Neutrophil (primary cell): ENCODE measurements around the gene SBNO2.
A peak's percentile ranks its signal among the peaks of the same experiment; 100 is the strongest.

ENCODE experiments used
- H3K27ac ChIP-seq: fragments of 200-600 bp; sonication (generic); 2 replicates; pipeline ENCODE4 v1.5.1; 2016; ENCODE audit warnings: mild to moderate bottlenecking, moderate library complexity
- H3K27me3 ChIP-seq: fragments of 200-600 bp; sonication (generic); 2 replicates; pipeline ENCODE4 v1.6.0; 2016; ENCODE audit warnings: mild to moderate bottlenecking
- H3K36me3 ChIP-seq: fragments of 200-600 bp; sonication (generic); 2 replicates; pipeline ENCODE4 v1.5.1; 2017
- H3K4me1 ChIP-seq, 2 experiments: fragments of 200-600 bp in 1 of 2; sonication (generic) in 1 of 2; 1 replicate in 1 of 2; 2 replicates in 1 of 2; pipeline versions ENCODE4 v1.5.1 to v1.6.1; 2013 to 2016; ENCODE audit warnings: low read depth in 1 of 2, low read length in 1 of 2, mild to moderate bottlenecking in 1 of 2, moderate library complexity in 1 of 2; ENCODE audit not compliant: control insufficient read depth in 1 of 2, insufficient read depth in 1 of 2
- H3K4me3 ChIP-seq, 2 experiments: fragments of 200-600 bp in 1 of 2; sonication (generic) in 1 of 2; 1 replicate in 1 of 2; 2 replicates in 1 of 2; pipeline ENCODE4 v1.5.1; 2013 to 2016; ENCODE audit warnings: low read depth in 1 of 2, low read length in 1 of 2, mild to moderate bottlenecking in 1 of 2, moderate library complexity in 1 of 2
- H3K9me3 ChIP-seq: fragments of 200-600 bp; sonication (generic); 2 replicates; pipeline ENCODE4 v1.5.1; 2016
- CTCF ChIP-seq: fragments of 200-600 bp; sonication (generic); IDR thresholded peaks from 2 replicates; pipeline ENCODE4 v1.5.1; 2016; ENCODE audit warnings: antibody characterized with exemption

The SBNO2 gene

GRCh38 chr19:1189419-1189818 lies 15.4 kb upstream of the SBNO2 start:
- no peak for TF ChIP-seq CTCF
- H3K9me3 ChIP-seq: no peaks in the 10 kb centered on the region
- H3K4me1 ChIP-seq: peaks cover 3 to 4% of the 10 kb centered on the region in 2 experiments
- H3K36me3 ChIP-seq: no peaks in the 10 kb centered on the region
- H3K27ac ChIP-seq: no peak overlapping the region
- no peak overlapping the region for H3K4me3 ChIP-seq
- no peaks in the 10 kb centered on the region for H3K27me3 ChIP-seq

- no peaks in the 10 kb centered on the region for H3K27me3 ChIP-seq
- no peak overlapping the region for H3K4me3 ChIP-seq
- no peaks in the 10 kb centered on the region for H3K36me3 ChIP-seq
- H3K27ac ChIP-seq: no peak overlapping the region
- TF ChIP-seq CTCF: no peak
- H3K4me1 ChIP-seq: peaks cover 27% of the 10 kb centered on the region in 2 experiments
- no peaks in the 10 kb centered on the region for H3K9me3 ChIP-seq
These were observed 9.6 kb upstream of the SBNO2 start for GRCh38 chr19:1183543-1184172.

- no peaks in the 10 kb centered on the region for H3K36me3 ChIP-seq
- H3K9me3 ChIP-seq: no peaks in the 10 kb centered on the region
- H3K4me1 ChIP-seq: peaks cover 30 to 32% of the 10 kb centered on the region in 2 experiments
- no peak overlapping the region for H3K4me3 ChIP-seq
- no peak overlapping the region for H3K27ac ChIP-seq
- H3K27me3 ChIP-seq: no peaks in the 10 kb centered on the region
- no peak for TF ChIP-seq CTCF
These were observed 8.7 kb upstream of the SBNO2 start for GRCh38 chr19:1182727-1183126.

GRCh38 chr19:1182068-1182467 lies 8.0 kb upstream of the SBNO2 start:
- TF ChIP-seq CTCF: no peak
- peak overlapping the region; percentile 96 for H3K27ac ChIP-seq
- H3K4me1 ChIP-seq: peaks cover 36 to 38% of the 10 kb centered on the region in 2 experiments

GRCh38 chr19:1181606-1182005 lies 7.5 kb upstream of the SBNO2 start:
- H3K4me3 ChIP-seq: no peak overlapping the region
- H3K27ac ChIP-seq: peak overlapping the region; percentile 96
- H3K27me3 ChIP-seq: no peaks in the 10 kb centered on the region
- peaks cover 40 to 41% of the 10 kb centered on the region in 2 experiments for H3K4me1 ChIP-seq
- no peaks in the 10 kb centered on the region for H3K36me3 ChIP-seq
- TF ChIP-seq CTCF: no peak
- no peaks in the 10 kb centered on the region for H3K9me3 ChIP-seq

More at GRCh38 chr19:1182068-1182467, 8.0 kb upstream of the SBNO2 start:
- Histone ChIP-seq H3K27me3 (no peaks in the 10 kb centered on the region), H3K9me3 (no peaks in the 10 kb centered on the region), H3K4me3 (no peak overlapping the region), H3K36me3 (no peaks in the 10 kb centered on the region)
